Eye (tissue), 1 donor: ENCODE data around the gene C11orf52.
A peak's percentile ranks its signal among the peaks of the same experiment; 100 is the strongest.
"Not testable (repeated sequence)": the region's sequence is repeated elsewhere in the genome, so short reads cannot be mapped to it uniquely, and the experiment has no call there.

Experiments
- DNase-seq: peaks from one replicate; pipeline ENCODE4 v3.0.0-alpha.2; 2015

Gene C11orf52, protein sequence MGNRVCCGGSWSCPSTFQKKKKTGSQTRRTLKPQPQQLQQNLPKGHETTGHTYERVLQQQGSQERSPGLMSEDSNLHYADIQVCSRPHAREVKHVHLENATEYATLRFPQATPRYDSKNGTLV

DNA sequence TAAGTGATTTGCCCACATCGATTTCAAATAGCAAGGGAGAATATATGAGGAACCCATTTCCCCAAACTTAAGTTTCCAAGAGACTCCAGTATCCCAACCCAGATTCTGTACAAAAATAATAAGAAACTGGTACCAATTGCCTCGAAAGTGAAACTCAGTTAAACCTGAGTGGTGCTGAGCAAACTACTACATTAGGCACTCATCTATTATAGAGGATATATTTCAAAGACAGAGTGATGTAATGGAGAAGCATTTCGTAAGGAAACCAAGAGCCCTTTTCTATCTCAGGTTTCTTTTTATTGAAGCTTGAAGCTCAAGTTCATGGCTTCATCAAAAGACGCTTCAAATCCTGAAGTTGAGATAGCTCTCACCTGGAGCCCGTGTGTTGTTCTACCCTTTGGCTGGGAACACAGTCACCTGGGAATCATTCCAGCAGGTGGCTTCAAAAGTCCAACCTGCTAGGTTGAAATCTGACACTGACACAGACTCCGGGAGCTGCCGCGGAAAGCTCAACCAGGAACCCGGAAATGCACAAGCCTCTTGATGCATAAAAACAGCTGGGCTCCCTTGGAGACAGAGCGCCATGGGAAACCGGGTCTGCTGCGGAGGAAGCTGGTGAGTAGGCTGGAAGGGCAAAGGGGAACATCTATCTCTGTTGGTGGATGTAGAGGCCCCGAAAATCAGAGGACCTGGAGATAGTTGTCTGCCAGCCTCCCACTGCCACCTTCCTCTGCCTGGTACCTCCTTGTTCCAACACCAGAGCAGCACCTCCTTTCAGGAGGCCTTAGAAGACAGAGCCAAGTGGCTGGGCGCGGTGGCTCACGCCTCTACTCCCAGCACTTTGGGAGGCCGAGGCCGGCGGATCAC lies at the start of gene C11orf52:
TSS of gene C11orf52 (plus strand) at position 524 of the 867 bp plus-strand sequence. CDS start at position 584, 60 bp downstream.
- DNase-seq = peak; percentile 65

DNA sequence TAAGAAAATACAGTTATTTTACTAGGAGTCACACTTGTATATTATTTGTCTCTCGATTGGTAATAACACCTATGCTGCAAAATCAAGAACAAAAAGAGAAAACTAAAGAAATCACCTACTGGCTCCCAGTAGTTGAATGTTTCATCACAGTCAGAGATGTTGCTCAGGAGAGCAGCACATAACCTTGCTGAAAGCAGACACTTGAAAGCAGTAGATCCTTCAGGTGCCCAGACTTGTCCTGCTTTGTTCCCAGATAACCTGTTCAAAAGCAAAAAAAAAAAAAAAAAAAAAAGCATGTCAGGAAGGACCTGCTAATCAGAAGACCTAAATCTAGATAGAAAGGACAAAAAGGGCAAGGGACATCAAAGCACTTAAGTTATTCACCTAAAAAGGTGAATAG lies 48.6 kb upstream of the C11orf52 start:
- no peak for DNase-seq

DNA sequence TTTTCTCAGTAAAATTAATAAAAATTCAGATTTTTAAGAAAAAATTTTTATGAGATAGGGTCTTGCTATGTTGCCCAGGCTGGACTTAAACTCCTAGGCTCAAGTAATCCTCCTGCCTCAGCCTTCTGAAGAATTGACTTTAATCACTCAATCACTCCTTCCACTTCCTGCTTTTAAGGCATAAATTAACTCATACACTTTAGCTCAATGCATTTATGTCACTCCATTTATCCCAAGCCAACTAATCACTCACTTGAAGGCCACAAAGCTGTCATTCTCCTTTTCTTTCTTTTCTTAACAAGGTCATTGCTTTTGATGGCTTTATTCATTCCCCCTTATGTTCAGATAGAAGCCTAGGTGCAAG lies 48.2 kb upstream of the C11orf52 start:
- no peak for DNase-seq

DNA sequence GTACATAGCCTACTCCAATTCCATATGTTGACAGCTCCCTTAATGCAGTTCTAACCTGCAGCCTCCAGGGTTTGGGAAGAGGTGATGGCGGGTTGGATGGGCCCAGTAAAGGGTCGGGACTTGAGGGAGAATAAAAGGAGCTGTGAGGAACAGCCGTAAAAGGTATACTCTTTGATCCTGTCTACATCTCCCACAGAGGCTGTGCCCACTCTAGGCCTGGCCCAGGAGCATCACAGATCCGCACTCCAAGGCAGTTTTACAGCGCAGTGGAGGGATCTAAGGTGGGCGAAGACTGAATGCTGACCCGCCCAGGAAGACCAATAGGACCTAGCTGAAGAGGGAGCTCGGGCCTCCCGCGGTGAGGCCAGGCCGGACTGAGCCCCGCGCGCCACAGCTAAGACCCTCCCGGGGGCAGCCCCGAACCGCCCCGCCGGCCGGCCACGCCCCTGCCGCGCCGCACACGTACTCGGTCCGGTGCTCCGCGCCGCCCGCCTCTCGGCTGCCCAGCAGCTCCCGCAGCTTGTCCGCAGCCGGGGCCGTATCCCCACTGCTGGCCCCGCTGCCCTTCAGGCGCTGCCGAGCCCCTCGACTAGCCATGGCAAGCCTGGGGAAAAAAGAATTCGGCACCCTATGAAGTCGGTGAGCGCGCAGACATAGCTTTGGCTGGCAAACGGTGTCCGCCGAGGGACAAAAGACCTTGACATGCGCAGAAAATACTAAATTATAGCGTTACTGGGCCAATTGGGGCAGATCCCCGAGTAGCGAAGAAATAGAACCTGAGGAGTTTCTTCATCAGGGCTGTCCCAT lies 47.6 kb upstream of the C11orf52 start, which contains the start of gene ALG9:
TSS of gene ALG9 (minus strand) at position 696 of the 807 bp plus-strand sequence. CDS start at position 597, 99 bp downstream.
- DNase-seq = peak; percentile 94

DNA sequence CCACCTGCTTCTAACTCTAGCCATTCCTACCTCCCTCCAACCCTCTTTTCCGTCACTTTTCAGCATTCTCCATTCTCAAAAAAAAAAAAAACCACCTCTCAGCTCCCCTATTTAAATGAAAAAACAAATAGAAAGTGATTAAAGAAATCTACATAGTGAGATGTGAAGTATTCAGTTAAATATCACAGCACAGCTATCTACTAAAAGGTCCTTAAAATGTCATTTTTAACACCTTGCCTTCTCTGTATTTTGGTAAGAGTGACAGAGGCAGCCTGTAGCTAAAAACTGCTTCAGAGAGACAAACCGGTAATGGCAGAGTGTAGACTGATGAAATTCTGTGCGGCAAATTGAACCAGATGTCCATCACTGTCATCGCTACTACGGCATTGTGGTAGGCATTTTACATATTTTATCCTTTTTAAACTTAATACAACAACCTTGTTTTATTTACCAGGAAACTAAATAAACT lies 47.0 kb upstream of the C11orf52 start:
- no peak for DNase-seq

DNA sequence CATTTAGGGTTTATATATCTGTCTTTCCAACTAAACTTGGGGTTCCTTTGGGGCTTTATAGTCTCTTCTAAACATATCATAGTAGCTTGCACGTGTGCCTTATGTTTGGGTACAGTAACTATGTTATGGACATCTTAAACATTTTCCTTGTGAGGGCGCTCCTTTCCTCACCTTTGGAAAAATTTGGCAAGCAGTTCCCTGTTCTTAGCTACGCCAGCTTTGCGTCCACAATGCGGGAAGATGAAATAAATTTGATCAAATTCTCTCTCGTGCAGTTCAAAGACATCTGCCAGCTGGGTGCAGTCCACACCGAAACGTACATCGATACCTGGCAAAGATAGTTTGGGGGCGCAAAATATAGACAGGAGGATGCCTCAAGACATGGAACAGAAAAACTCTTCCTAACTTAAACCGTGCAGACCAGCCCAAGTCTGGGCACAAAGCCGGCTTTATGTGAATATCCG lies 40.3 kb upstream of the C11orf52 start:
- DNase-seq = no peak

DNA sequence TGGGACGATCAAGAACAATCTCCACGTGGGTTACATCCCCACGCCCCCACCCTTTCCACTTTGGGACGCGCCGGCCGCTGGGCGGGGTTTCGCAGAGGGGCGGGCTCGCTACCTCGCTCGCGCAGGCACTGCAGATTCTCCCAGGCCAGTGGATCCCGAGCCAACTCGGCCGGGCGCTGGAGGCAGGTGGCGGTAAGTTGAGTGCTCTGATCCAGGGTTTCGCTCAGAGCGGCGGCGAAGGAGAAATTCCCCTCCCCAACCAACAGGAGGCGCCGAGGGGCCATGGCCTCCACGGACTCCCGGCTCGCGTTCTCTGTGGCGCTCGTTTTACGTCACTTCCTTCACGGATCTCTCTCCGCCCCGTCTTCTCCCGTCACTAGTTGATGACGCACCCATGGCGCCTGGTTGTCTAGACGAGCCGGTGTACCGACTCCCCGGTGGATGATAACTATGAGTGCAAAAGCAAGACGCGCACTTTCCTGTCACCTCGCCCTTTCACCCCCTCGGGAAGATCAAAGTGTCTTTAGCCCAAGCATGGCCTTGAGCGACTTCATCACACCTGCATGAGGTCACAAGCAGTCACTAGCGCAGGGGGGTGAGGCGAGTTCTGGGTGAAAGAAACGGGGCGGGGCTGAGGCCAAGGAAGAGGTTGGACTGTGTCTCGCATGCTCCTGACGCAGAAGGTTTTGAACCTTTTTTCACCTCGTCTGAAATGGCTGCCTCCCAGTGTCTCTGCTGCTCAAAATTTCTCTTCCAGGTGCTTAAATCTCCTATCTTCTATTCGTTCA lies 39.7 kb upstream of the C11orf52 start, which contains the start of the genes CFAP68 and FDXACB1:
TSS of gene CFAP68 (plus strand) at position 693 of the 788 bp plus-strand sequence. CDS start at position 713, 20 bp downstream.
TSS of gene FDXACB1 (minus strand) at position 317 of the 788 bp plus-strand sequence. CDS start at position 284, 33 bp downstream.
- peak; percentile 99 for DNase-seq

DNA sequence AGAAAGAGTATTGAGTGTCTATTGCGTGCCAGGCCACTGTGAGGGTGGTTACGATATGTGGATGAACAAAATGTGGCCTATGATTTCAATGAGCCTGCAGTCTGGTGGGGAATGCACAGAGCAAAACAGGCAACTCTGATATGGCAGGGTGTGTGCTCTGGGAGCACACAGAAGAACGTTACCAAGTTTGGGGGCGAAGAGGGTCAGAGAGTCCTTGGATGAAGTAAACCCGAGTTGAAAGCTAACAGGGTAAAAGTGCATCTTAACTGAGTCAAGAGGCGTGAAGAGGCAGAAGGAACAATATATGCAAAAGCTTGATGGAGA lies 39.1 kb upstream of the C11orf52 start:
- DNase-seq = no peak

DNA sequence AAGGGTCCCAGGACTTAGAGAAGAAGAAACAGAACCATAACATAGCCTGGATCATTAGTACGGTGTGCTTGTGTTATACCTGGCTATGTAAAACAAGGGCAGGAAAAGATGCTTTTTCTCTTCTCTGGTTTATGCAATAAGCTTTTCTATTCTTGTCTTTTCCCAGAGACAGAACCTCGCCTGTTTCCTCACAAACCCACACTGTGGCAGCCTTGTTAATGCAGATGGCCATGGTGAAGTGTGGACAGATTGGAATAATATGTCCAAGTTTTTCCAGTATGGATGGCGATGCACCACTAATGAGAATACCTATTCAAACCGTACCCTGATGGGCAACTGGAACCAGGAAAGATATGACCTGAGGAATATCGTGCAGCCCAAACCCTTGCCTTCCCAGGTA lies 36.5 kb upstream of the C11orf52 start:
- no peak for DNase-seq

DNA sequence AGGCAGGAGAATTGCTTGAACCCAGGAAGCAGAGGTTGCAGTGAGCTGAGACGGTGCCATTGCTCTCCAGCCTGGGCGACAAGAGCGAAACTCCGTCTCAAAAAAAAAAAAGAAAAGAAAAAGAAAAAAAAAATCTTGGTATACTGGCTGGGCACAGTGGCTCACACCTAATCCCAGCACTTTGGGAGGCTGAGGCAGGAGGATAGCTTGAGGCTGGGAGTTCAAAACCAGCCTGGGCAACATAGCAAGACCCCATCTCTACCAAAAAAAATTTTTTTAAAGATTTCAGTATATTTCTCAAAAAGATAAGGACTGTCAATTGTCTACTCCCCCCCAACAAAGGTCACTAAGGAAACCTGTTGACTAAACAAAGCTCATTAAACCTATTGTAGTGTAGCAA lies 33.7 kb upstream of the C11orf52 start:
- DNase-seq = not testable (repeated sequence)

DNA sequence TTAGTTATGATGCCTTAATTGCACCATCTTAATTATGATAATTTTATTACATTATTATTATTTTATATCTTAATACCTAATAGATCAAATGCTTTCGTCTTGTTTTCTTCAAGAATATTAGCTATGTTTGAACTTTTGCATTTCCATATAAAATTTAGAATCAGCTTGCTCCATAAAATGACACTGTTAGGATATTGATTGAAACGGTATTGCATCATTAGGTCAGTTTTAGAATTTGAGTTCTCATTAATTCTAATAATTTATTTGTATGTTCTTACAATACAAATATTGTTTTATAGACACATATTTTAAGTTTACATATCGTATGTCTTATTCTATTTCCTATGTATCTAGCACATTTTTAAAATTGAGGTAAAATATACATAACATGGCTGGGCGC lies 32.7 kb upstream of the C11orf52 start:
- no peak for DNase-seq

DNA sequence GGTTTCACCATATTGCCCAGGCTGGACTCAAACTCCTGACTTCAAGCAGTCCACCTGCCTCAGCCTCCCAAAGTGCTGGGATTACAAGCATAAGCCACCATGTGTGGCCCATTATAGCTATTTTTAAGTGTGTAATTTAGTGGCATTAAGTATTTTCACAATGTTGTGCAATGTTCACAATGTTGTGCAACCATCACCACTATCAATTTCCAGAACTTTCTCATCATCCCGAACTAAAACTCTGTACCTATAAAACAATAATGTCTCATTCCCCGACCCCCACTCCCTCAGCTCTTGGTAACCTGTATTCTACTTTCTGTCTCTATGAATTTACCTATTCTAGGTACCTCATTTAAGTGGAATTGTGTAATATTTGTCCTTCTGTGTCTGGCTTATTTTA lies 31.9 kb upstream of the C11orf52 start:
- no peak for DNase-seq

DNA sequence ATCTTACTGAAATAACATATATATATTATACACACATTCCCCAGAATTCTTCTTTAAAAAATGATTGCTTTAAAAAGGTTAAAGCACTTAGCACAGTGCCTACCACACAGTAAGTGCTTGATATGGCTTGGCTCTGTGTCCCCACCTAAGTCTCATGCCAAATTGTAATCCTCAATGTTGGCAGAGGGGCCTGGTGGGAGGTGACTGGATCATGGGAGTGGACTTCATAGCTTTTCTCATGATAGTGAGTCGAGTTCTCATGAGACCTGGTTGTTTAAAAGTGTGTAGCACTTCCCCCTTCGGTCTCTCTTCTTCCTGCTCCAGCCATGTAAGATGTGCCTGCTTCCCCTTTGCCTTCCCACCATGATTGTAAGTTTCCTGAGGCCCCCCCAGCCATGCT lies 13.3 kb upstream of the C11orf52 start:
- no peak for DNase-seq

DNA sequence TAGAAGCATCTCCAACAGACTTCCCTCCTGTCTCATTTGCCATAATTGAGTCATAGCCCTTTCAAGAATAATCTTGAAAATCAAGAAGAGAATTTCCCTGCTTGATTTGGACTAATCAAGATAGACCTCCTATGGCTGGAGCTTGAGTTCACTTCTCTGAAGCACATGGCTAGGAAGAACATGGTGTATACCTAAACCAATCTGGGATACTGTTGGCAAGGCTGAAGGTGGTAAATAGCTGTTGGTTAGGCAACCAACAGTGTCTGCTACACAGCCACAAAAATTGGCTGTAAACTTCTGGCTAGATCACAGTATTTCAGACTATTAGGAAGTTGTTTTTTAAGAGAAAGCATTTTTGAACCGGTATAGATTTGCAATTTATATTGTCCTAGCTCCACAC lies 12.0 kb upstream of the C11orf52 start:
- no peak for DNase-seq

DNA sequence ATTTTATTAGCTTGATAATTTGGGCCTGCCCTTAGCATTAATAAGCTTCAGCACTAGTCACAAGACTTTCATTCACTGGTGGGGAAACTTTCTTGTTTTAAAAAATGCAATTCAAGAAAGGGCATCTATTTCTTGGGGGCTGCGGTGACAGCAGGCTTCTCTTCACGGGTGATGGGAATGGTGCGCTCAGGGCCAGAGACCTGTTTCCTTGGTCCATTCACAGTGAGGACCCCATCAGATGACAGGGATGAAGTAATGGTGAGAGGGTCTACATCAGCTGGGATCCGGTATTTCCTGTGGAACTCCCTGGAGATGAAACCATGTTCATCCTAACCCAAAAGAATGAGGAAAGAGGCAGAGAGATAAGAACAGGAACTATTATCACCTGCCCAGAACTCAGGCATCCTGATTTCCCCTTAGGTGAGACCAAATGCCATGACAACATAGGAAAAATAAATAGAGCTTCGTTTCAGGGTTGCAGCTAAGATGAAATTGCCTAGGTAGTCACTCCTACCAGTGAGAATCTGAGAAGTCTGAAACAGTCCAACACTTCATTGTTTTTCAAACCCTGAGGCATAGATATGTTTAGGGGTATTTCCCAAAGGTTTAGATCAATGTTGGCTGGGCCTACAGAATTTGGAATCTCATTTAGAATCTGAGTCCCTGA lies 9.9 kb upstream of the C11orf52 start:
- no peak for DNase-seq

DNA sequence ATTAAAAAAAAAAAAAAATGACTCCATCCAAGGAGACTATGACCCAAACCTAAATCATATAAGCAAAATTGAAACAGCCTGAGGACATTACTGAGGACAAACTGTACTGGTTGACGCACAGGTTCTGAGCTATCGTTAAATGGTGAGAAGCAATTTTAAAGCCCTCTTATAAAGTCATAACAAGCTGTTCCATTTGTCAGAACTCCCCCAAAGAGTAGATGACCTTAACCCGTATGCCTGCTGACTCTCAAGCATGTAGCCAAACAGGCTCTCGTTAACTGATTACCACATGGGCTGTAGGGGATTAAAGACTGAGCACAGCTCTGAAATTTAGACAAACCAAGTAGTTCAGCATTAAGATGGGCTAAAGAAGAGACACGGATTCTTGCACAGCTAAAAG lies 9.3 kb upstream of the C11orf52 start:
- no peak for DNase-seq

DNA sequence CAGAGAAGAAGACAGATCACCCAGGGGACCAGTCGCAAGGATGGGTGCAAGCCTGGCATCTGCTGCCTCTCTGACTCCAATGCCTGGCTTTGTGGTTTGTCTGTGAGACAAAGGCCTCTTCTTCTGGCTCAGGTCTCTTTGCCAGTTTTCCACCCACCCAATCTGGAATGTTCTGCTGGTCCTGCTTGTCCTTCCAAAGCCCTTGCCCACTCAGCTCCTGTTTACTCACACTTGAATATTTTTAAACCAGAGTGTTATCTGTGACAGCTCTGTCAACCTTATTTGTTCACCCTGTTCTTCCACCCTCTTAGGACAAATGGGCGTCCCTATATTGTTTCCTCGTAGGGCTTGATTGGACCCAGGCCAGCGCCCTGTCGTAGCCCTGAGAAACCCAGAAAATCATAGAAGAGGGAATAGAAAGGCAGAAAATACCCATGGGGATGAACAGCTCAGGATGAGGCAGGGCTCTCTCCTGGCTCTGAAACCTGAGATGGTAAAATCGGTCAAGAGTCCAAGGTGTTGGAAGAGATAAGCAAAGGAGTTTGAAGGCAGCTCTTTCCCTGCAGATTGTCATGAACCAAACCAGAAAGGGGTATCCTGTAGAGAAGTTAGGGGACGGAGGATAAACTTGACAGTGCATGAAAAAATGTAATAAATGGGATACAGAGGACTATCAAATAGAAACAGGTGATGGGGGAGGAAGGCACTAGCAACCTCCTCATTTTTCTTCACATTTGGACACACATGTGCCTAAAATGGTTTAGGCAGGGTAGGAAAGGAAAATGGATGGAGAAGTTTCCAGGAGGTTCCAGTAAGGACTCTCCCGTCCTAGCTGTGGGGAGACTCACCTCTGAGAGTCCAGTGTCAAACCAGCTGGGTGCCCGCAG lies 7.8 kb upstream of the C11orf52 start:
- DNase-seq = no peak

DNA sequence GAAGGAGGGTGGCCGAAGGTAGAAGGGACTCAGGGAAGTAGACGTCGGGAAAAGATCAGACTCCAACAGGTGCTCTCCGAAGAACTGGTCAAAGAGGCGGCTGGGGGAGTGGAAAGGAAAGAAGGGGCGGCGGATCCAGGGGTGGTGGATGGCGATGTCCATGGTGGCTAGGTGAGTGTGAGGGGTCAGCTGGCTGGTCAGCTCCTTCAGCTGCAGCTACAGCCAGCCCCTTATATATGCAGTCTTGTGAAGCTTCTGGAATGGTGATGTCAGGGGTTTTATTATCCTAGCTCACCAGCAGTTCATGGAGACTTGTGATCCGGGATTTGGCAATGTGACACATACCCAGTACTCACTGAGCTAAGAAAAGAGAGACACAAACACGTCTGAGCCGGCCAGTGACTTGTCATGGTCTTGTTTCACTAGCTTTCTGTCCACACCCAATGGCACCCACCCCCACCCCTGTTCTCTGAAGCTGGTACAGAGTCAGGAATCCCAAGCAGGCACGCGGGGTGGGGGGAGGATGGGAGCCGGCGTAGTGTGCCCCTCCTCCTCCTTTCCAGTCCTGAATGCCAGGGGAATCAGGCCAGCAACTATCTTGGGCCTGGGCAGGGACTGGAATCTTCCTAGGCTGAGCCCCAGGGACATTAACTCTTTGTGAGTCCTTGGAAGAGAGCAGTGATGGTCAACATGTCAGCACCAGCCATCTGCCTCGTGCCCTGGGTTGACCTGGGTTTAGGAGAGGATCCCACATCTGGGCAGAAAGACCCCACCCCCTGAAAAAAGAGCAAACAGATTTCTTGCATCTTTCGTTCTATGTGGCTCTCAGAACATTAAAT lies 6.9 kb upstream of the C11orf52 start, which contains the start of gene CRYAB:
TSS of gene CRYAB (minus strand) at position 208 of the 839 bp plus-strand sequence. CDS start at position 162, 46 bp downstream.
- DNase-seq = peak; percentile 79

DNA sequence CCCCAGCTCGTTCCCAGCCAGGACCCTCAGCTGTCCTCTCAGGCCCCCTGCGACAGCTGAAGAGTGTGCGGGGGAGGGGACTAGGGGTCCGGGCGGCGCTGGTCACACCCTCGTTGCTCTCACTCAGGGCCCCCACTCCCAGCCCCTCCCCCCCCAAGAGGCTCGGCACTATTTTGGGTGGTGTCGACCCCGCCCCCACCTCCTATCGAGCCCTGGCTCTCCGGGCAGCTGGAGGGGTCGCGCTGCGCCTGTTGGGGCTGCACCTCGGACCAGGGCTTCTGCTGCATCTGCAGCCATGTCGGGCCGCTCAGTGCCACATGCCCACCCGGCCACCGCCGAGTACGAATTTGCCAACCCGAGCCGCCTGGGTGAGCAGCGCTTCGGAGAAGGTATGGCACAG lies 6.2 kb upstream of the C11orf52 start, which contains the start of gene HSPB2:
TSS of gene HSPB2 (plus strand) at position 200 of the 400 bp plus-strand sequence. CDS start at position 296, 96 bp downstream.
- no peak for DNase-seq
